Lung (tissue), 12 donors: Measurements from ENCODE around the gene PIGT. TPM values are rescaled to one million over a fixed set of nuclear protein-coding genes. Genes with fewer than 3 reads are reported as not detected.

Experiments
- ATAC-seq: fragments of 200-7000 bp; cut with Tn5 transposase; one replicate; pipeline ENCODE4 v1.9.1; 2020; ENCODE audit warnings: moderate number of reproducible peaks; ENCODE audit not compliant: insufficient read depth, low FRiP score
- DNase-seq, 3 donors: peaks; one replicate each; pipeline ENCODE4 v3.0.0-alpha.2; 2013 to 2017
- H3K27ac ChIP-seq, 2 donors: one replicate each; pipeline ENCODE4 v1.5.1; 2013; ENCODE audit warnings: mild to moderate bottlenecking in 2 of 2, moderate library complexity in 2 of 2, control low read depth in 1 of 2, inconsistent platforms in 1 of 2, low read depth in 1 of 2, low read length in 1 of 2
- H3K27me3 ChIP-seq, 3 donors: one replicate each; pipeline ENCODE4 v1.5.1; 2013; ENCODE audit warnings: low read length in 2 of 3; ENCODE audit not compliant: control insufficient read depth in 3 of 3, insufficient read depth in 3 of 3
- H3K36me3 ChIP-seq, 4 donors: one replicate each; pipeline ENCODE4 v1.5.1; 2013; ENCODE audit warnings: low read length in 4 of 4, mild to moderate bottlenecking in 1 of 4, moderate library complexity in 1 of 4; ENCODE audit not compliant: control insufficient read depth in 4 of 4, insufficient read depth in 4 of 4
- H3K4me1 ChIP-seq, 5 donors: one replicate each; pipeline ENCODE4 v1.5.1; 2013; ENCODE audit warnings: low read length in 5 of 5, mild to moderate bottlenecking in 2 of 5, moderate library complexity in 1 of 5; ENCODE audit not compliant: control insufficient read depth in 5 of 5, insufficient read depth in 5 of 5
- H3K4me3 ChIP-seq: one replicate; pipeline ENCODE4 v1.5.1; 2013; ENCODE audit warnings: mild to moderate bottlenecking, control low read depth, moderate library complexity
- H3K9ac ChIP-seq, 2 donors: one replicate each; pipeline ENCODE4 v1.5.1; 2013; ENCODE audit warnings: low read length in 2 of 2, control low read depth in 1 of 2; ENCODE audit not compliant: insufficient read depth in 1 of 2
- H3K9me3 ChIP-seq, 4 donors: one replicate each; pipeline ENCODE4 v1.5.1; 2013; ENCODE audit warnings: low read length in 3 of 4, mild to moderate bottlenecking in 1 of 4, moderate library complexity in 1 of 4; ENCODE audit not compliant: control insufficient read depth in 4 of 4, insufficient read depth in 3 of 4
- CTCF ChIP-seq: IDR thresholded peaks from 2 replicates; pipeline ENCODE4 v1.5.1; 2012; ENCODE audit warnings: mild to moderate bottlenecking; ENCODE audit errors: control extremely low read depth, extremely low read depth
- WGBS, 2 donors: extraction: QIAGEN DNeasy Blood & Tissue Kit; methylation state at CpG; one replicate each; pipeline ENCODE4 v1.1.7; 2013; 5-methylcytosine and 5-hydroxymethylcytosine counted together
- polyA plus RNA-seq, 2 donors: library from polyadenylated mRNA; stranded (reverse); fragments of 200-250 nt; gene quantifications; one replicate each; pipeline ENCODE4 v1.2.1, GENCODE V29; 2013
- total RNA-seq, 2 donors: library from RNA; depleted of rRNA in 1 of 2; stranded (reverse); fragments of >200 nt in 1 of 2; gene quantifications; one replicate each; pipeline ENCODE4 v1.2.1, GENCODE V29; 2014 to 2021
- donor health status: control.
- donor health status: control.
- donor health status: Bipolar disorder and iron deficiency.
- donor health status: healthy.
- donor health status: DM: yes; HTN: yes; CAD: no.

Gene PIGT
- total and polyA plus RNA-seq, 4 donors = 33.6 to 107 (median 72.3) TPM

GRCh38 chr20:45387274-45387673 lies 28.7 kb upstream of the PIGT start:
- ATAC-seq = no peak
- H3K27ac ChIP-seq = no peak overlapping the region
- no peak for TF ChIP-seq CTCF
- no peaks in the 10 kb centered on the region for H3K9me3 ChIP-seq
- no peaks in the 10 kb centered on the region for H3K27me3 ChIP-seq
- no peaks in the 10 kb centered on the region for H3K36me3 ChIP-seq
- DNase-seq = no peak
- H3K4me1 ChIP-seq = no peaks in the 10 kb centered on the region
- no peak overlapping the region for H3K4me3 ChIP-seq
- H3K9ac ChIP-seq = no peak overlapping the region
- 86 to 92% methylated on average over 1 of the region's 1 CpG for WGBS, 2 donors

- ATAC-seq (no peak), DNase-seq (no peak)
Observed at GRCh38 chr20:45390931-45391330, 25.0 kb upstream of the PIGT start.

GRCh38 chr20:45391559-45391958 lies 24.4 kb upstream of the PIGT start:
- no peaks in the 10 kb centered on the region for H3K36me3 ChIP-seq
- no peaks in the 10 kb centered on the region for H3K27me3 ChIP-seq
- H3K27ac ChIP-seq = no peak overlapping the region
- no peaks in the 10 kb centered on the region for H3K9me3 ChIP-seq
- WGBS, 2 donors = 89 to 90% methylated on average over 2 of the region's 2 CpGs
- H3K4me1 ChIP-seq = no peaks in the 10 kb centered on the region
- H3K9ac ChIP-seq = no peak overlapping the region
- ATAC-seq (no peak), DNase-seq (no peak)
- H3K4me3 ChIP-seq = no peak overlapping the region
- TF ChIP-seq CTCF = no peak

More at GRCh38 chr20:45390931-45391330, 25.0 kb upstream of the PIGT start:
- no peaks in the 10 kb centered on the region for H3K9me3 ChIP-seq
- no peak overlapping the region for H3K9ac ChIP-seq
- no peaks in the 10 kb centered on the region for H3K27me3 ChIP-seq
- 91 to 95% methylated on average over 2 of the region's 2 CpGs for WGBS, 2 donors
- no peaks in the 10 kb centered on the region for H3K36me3 ChIP-seq
- TF ChIP-seq CTCF = no peak
- H3K4me1 ChIP-seq = no peaks in the 10 kb centered on the region
- no peak overlapping the region for H3K27ac ChIP-seq
- H3K4me3 ChIP-seq = no peak overlapping the region

GRCh38 chr20:45392733-45393132 lies 23.2 kb upstream of the PIGT start:
- Histone ChIP-seq H3K9ac (no peak overlapping the region), H3K4me3 (no peak overlapping the region), H3K27me3 (no peaks in the 10 kb centered on the region), H3K36me3 (no peaks in the 10 kb centered on the region), H3K4me1 (no peaks in the 10 kb centered on the region), H3K9me3 (no peaks in the 10 kb centered on the region), H3K27ac (no peak overlapping the region)
- TF ChIP-seq CTCF = no peak
- WGBS, 2 donors = 84 to 86% methylated on average over 3 of the region's 3 CpGs
- ATAC-seq = no peak
- DNase-seq = no peak
